ENCODE data around the gene TCF15. TPM values are rescaled to one million over a fixed set of nuclear protein-coding genes. Genes with fewer than 3 reads are reported as not detected.

TCF15 gene, protein sequence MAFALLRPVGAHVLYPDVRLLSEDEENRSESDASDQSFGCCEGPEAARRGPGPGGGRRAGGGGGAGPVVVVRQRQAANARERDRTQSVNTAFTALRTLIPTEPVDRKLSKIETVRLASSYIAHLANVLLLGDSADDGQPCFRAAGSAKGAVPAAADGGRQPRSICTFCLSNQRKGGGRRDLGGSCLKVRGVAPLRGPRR
- not detected in 2 replicates for total RNA-seq (2014; rRNA removed; shearing (Covaris generic))
- 0.05 and 0.09 TPM in 2 replicates for polyA plus RNA-seq (2015; cell fraction: cytosol; rRNA removed)
- 0.08 TPM in 1 of 2 replicates, not detected in the other for polyA plus RNA-seq (2015; cell fraction: nucleus; rRNA removed)

- DNase-seq (ENCODE audit: low read depth): no peak
Observed at GRCh38 chr20:610130-611046, at the start of gene TCF15. TCF15 (minus strand) TSS chr20:610309; CDS start chr20:610237, 72 bp downstream.

DNA sequence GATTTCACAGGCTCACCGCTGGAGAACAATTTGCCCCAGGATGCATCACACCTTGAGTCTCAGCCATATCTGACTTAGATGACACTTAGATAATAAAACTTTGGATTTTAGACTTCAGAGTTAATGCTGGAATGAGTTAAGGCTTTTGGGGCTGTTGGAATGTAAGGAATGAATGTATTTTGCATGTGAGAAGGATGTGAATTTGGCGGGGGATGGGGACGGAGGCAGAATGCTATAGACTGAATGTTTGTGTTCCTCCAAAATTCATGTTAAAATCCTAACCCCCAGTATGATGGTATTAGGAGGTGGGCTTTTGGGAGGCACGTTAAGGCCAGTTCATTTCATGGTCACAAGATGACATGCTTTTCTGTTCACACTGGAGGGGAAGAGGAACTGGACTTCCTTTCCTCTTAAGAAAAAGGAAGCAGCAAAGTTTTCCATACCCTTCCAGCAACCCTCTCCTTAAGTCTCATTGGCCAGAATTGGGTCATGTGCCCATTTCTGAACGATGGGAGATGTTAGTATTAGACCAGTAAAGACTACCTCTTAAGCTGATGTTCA is 48.7 kb upstream of the TCF15 start:
- no peak for DNase-seq (ENCODE audit: low read depth)

DNA sequence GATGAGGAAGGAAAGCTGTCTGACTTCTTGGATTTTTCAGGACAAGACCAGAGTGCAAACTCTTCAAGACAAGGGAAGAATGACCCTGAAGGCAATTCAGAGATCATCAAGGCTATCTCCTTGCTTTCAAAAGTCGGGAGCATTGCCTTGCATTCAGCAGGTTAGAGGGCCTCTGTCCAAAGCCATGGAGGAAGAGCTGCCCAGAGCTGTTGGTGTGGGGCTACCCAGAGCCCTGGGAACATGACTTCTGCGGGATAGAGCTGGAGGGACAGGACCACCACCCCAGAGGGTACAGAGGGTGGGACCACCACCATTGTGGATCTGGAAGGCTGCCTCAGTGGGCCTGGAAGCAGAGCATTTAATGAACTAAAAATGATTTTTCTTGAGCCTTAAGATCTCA is 48.1 kb upstream of the TCF15 start:
- DNase-seq (ENCODE audit: low read depth): no peak

DNA sequence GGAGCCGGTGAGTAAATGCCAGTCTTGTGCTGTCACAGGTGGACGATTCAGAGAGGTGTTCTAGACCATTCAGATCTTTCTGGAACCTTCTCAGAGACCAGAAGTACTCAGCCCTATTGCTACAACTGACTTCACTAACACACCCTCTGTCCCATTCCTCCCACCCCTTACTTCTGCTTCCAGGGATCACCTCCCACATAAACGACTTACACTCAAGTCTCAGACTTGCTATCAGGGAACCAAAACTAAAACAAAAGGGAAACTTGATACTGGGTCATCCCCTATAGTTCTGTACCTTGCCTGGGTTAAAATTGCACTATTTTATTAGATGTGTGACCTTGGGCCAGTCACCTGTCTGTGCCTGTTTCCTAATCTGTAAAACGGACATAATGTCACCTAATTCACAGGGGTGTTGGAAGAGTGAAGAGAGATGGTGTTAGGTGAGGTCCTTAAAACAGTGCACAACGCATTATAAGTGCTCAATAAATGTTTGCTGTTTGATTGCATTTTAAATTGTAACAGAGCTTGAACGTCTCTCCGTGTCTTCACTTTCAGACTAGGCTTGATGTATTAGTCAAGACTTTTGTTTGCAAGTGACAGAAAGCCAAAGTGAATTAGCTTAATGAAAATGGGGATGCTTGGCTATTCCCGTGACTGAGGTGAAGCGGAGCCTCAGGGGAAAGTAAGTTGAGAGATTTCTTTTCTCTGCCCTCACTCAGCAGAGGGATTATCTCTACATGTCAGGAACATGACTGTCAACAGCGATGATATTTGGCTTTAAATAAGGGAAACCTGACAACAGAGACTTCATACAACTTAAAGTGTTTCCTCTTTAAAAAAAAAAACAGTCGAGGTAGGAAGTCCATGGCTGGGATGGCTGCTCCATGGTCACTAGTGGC is 45.9 kb upstream of the TCF15 start:
- DNase-seq (ENCODE audit: low read depth): no peak

DNA sequence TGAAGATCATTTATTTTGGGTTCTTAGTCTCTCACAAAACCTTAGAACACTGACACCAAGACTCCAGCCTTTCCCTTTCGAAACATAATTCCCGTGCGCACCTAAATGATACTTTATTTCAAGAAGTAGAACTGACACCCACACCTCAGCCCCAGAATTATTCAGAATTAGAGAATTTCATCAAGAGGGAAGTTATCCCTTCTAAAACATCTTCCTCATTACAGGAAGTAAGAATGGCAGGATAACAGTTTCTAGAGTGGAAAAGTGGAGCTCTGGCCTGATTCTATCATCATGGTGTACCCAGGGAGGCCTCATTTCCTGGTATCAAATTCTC is 44.3 kb upstream of the TCF15 start:
- no peak for DNase-seq (ENCODE audit: low read depth)

GRCh38 chr20:653590-654416 is 43.7 kb upstream of the TCF15 start:
- no peak for DNase-seq (ENCODE audit: low read depth)

GRCh38 chr20:653110-653589 is 43.0 kb upstream of the TCF15 start, which contains the start of gene SRXN1:
SRXN1 (minus strand) TSS chr20:653200; CDS start chr20:653185, 15 bp downstream.
- peak; percentile 82 for DNase-seq (ENCODE audit: low read depth)

DNA sequence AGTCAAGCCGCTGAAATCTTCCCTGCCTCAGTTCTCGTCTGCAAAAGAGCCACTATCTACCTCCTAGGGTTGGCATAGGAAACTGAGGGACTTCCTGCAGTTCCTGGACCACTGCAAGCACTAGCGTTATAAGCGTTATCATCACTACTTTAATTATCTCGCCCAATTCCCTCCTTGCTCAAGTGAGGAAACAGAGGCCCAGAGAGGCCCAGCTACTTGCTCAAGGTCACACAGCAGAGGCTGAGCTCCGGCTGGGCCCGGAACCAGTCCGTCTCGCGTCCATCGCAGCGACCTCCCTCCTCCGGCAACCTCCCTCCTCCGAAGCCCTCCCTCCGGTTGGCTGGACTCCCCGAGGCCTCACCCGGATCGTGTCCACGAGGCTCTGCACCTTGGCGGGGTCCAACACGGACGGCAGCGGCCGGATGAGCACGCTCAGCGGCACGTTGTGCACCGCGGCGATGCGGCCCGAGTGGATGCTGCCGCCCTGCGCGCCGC is 42.6 kb upstream of the TCF15 start:
- peak; percentile 51 for DNase-seq (ENCODE audit: low read depth)

DNA sequence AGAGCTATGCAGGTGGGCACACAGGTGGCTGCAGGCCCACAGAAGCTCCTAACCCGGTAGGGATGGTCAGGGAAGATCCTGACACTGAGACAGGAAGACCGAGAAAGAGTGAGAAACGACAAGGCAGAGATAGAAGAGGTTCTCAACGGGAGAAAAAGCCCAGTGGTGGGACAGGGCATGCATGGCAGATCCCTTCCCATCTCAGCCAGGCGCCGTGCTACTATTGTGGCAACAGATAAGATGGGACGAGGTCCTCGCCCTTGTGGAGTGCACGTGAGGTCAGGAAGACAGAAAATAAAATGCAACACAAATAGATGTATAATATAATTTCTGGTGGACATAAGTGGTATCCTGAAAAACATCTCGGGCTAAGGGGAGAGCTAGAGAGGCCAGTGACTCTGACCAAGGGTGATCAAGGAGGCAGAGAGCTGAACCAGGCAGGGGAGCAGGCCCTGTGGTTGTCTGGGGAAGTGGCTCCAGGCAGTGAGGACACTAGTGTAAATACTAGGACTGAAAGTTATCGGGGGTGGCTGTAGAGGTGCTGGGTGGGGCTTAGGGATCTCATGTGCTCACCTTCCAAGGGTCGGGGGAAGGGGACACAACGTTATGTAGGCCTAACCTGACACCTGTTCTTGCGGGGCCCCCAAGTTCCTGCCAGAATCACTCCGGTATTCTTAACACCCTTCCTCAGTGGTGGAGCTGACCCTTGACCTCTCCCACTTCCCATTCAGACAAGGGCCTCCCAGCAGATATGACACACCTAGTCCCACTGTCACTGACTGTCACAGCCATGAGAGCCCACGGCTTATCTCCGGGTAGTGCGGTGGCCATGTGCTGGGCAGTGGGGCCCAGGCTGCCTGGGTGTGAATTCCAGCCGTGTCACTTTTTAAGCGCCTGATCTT is 41.9 kb upstream of the TCF15 start:
- no peak for DNase-seq (ENCODE audit: low read depth)

DNA sequence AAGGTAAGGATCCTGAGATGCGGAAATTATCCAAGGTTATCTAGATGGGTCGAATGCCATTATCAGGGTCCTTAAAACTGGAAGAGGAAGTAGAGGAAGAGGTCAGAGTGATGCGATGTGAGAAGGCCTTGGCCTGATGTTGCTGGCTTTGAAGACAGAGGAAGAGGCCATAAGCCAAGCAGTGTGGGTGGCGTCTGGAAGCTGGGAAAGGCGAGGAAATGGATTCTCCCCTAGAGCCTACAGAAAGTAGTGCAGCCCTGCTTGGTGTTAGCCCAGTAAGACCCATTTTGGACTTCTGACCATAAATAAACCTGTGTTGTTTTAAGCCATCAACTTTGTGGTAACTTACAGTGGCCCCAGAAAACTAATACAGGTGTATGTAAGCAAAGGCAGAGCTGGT is 40.8 kb upstream of the TCF15 start:
- no peak for DNase-seq (ENCODE audit: low read depth)

GRCh38 chr20:650281-650680 is 40.2 kb upstream of the TCF15 start:
- no peak for DNase-seq (ENCODE audit: low read depth)

DNA sequence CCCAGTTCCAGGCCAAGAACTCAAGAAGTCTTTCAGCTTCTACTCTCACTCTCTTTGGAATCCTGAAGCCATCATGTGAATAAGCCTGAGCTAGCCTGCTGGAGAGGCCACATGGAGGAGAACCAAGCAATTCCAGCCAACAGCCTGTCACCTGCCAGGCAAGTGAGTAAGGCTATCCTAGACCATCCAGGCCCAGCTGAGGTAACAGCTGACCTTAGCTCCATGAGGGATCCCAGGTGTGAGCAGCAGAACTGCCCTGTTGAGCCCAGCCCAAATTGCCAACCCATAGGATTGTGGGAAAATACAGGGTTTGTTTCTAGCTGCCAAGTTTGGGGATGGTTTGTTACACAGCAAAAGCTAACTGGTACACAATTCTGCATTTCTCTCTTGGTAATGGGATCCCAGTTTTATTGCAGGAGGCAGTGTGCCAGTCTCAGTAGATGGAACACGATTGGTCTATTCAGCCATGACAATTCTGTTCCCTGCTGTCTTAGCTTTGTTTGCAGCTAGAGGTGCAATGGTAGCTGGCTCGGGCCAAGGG is 37.4 kb upstream of the TCF15 start:
- DNase-seq (ENCODE audit: low read depth): no peak

DNA sequence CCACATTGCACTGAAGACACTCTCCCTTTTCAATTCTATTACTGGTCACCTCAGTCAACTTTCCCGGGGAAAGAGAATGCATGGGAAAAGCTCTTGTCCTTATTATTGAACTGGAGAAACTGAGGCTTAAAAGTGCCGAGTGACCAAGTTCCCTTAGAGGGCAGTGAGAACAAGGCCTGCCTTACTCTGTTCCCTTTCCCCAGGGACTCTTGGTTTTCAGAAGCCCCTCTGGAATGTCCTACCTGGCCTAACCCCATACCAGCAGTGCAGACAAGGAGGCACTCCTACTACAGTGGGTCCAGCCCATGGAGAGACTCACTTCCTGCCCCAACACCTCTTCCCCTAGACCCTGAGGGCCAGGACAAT is 36.7 kb upstream of the TCF15 start:
- no peak for DNase-seq (ENCODE audit: low read depth)

- DNase-seq (ENCODE audit: low read depth): no peak
Observed at GRCh38 chr20:646107-646867, 36.2 kb upstream of the TCF15 start.

DNA sequence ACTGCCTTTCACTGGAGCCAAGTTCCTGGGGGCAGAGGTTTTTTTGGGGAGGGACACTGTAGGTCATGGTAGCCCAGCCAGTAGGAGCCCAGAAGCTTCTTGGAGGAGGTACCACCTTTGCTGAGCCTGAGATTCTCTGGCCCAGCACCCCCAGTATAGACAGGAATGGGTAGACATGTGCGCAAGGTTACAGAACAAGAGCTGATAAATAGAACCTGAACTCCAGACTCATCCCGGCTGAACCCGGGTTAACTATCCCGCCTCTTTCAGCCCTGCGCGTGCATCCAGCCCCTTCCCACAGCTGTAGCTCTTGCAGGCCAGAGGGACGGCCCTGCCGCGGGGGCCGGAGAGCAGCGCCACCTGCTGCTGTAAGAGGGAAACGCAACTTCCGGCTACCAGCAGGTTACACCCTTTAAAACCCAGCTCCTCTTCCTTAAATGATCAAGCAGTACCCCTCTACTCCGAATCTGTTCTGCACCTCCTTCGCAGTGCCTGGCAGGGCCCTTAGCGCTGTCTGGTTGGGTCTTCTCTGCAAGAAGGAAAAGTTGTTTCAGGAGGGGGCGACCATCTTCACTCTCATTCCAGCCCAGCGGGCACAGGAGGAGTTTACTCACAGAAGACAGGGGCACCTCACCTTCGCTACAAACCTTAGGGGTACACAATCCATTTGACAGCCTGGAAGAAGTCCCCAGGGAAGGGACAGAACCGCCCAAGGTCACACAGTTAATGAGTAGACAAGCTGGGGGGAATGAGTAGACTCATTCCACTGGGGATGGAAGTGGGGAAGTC is 35.4 kb upstream of the TCF15 start:
- DNase-seq (ENCODE audit: low read depth): peak; percentile 62

- DNase-seq (ENCODE audit: low read depth): no peak
Observed at GRCh38 chr20:644692-645317, 34.7 kb upstream of the TCF15 start.

Data from HT1080 (cell line).